Loucy (cell line): Measurements from ENCODE around the gene ARMH4.

Experiments used
- CTCF ChIP-seq: fragments of 200-600 bp; sonication (generic); conservative IDR thresholded peaks from 2 replicates; pipeline ENCODE4 v1.5.1; 2014; ENCODE audit warnings: mild to moderate bottlenecking, antibody characterized with exemption, low read length
- EZH2phosphoT487 ChIP-seq: fragments of 200-600 bp; IDR thresholded peaks from 2 replicates; pipeline ENCODE4 v1.6.1; 2018; ENCODE audit warnings: antibody characterized with exemption, mild to moderate bottlenecking, moderate library complexity, borderline replicate concordance

- TF ChIP-seq CTCF: no peak
- TF ChIP-seq EZH2phosphoT487: no peak
Measured at GRCh38 chr14:58082491-58083098, 69.4 kb downstream of the ARMH4 start.
